ENCODE data around the gene MIPEP.

GRCh38 chr13:23921451-23921888 is 32.3 kb upstream of the MIPEP start:
- no peak for TF ChIP-seq POLR2AphosphoS5 (IDR thresholded peaks at IDR 0.05)
- TF ChIP-seq, protein P1, sequence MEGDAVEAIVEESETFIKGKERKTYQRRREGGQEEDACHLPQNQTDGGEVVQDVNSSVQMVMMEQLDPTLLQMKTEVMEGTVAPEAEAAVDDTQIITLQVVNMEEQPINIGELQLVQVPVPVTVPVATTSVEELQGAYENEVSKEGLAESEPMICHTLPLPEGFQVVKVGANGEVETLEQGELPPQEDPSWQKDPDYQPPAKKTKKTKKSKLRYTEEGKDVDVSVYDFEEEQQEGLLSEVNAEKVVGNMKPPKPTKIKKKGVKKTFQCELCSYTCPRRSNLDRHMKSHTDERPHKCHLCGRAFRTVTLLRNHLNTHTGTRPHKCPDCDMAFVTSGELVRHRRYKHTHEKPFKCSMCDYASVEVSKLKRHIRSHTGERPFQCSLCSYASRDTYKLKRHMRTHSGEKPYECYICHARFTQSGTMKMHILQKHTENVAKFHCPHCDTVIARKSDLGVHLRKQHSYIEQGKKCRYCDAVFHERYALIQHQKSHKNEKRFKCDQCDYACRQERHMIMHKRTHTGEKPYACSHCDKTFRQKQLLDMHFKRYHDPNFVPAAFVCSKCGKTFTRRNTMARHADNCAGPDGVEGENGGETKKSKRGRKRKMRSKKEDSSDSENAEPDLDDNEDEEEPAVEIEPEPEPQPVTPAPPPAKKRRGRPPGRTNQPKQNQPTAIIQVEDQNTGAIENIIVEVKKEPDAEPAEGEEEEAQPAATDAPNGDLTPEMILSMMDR (IDR thresholded peaks at IDR 0.05): peak; percentile 39 to 59 (median 57)
- no peak for TF ChIP-seq POLR2A (IDR thresholded peaks at IDR 0.05; ENCODE audit: low read depth)
- TF ChIP-seq EP300 (IDR thresholded peaks at IDR 0.05): no peak
